Neural progenitor cell (in vitro differentiated cells): Measurements from ENCODE around the gene CASTOR1.

Experiments used
- CTCF ChIP-seq: fragments of 200-600 bp; sonication (generic); IDR thresholded peaks from 2 replicates; pipeline ENCODE4 v1.5.1; 2017; ENCODE audit warnings: antibody characterized with exemption, mild to moderate bottlenecking
- EZH2 ChIP-seq: fragments of 200-600 bp; sonication (generic); IDR thresholded peaks from 2 replicates; pipeline ENCODE4 v1.6.1; 2017; ENCODE audit warnings: antibody characterized with exemption, mild to moderate bottlenecking, moderate library complexity
- EZH2phosphoT487 ChIP-seq: fragments of 200-600 bp; sonication (generic); IDR thresholded peaks from 2 replicates; pipeline ENCODE4 v1.6.1; 2017; ENCODE audit warnings: antibody characterized with exemption

- TF ChIP-seq CTCF (no peak), EZH2 (no peak), EZH2phosphoT487 (no peak)
These were observed 17.3 kb upstream of the CASTOR1 start for GRCh38 chr22:30306627-30307011.
